Stimulated activated CD8-positive, alpha-beta memory T cell treated with anti-CD3 and anti-CD28 coated beads, Interleukin-15, amount 100 ng/mL, for 1 hour (primary cell): ENCODE results near the gene ABCA1.
A peak's percentile ranks its signal among the peaks of the same experiment; 100 is the strongest.
"Not testable (repeated sequence)": the region's sequence is repeated elsewhere in the genome, so short reads cannot be mapped to it uniquely, and the experiment has no call there.

Experiments used
- DNase-seq: peaks from one replicate; pipeline ENCODE4 v3.0.0-alpha.2; 2020; ENCODE audit warnings: low read depth

Gene ABCA1

GRCh38 chr9:104868303-104868686 lies 59.7 kb downstream of the ABCA1 start:
- DNase-seq: no peak

- DNase-seq: no peak
Observed at GRCh38 chr9:104866191-104866590, 61.8 kb downstream of the ABCA1 start.

- no peak for DNase-seq
Observed at GRCh38 chr9:104864675-104865104, 63.3 kb downstream of the ABCA1 start.

GRCh38 chr9:104863180-104863883 lies 64.6 kb downstream of the ABCA1 start:
- peak; percentile 17 for DNase-seq

- DNase-seq: no peak
Observed at GRCh38 chr9:104861397-104861796, 66.6 kb downstream of the ABCA1 start.

GRCh38 chr9:104860263-104860662 lies 67.7 kb downstream of the ABCA1 start:
- DNase-seq: no peak

- no peak for DNase-seq
Observed at GRCh38 chr9:104858846-104859245, 69.1 kb downstream of the ABCA1 start.

GRCh38 chr9:104858271-104858670 lies 69.7 kb downstream of the ABCA1 start:
- no peak for DNase-seq

GRCh38 chr9:104856413-104856941 lies 71.5 kb downstream of the ABCA1 start:
- DNase-seq: no peak

GRCh38 chr9:104855807-104856206 lies 72.1 kb downstream of the ABCA1 start:
- no peak for DNase-seq

GRCh38 chr9:104855258-104855657 lies 72.7 kb downstream of the ABCA1 start:
- not testable (repeated sequence) for DNase-seq

GRCh38 chr9:104854613-104855012 lies 73.3 kb downstream of the ABCA1 start:
- DNase-seq: no peak

GRCh38 chr9:104853683-104854082 lies 74.3 kb downstream of the ABCA1 start:
- DNase-seq: no peak

GRCh38 chr9:104853159-104853558 lies 74.8 kb downstream of the ABCA1 start:
- DNase-seq: no peak

GRCh38 chr9:104851546-104851920 lies 76.4 kb downstream of the ABCA1 start:
- DNase-seq: no peak

- DNase-seq: no peak
Observed at GRCh38 chr9:104850786-104851545, 77.0 kb downstream of the ABCA1 start.

- DNase-seq: no peak
Observed at GRCh38 chr9:104849023-104849422, 78.9 kb downstream of the ABCA1 start.

GRCh38 chr9:104844710-104845109 lies 83.2 kb downstream of the ABCA1 start:
- no peak for DNase-seq

- no peak for DNase-seq
Observed at GRCh38 chr9:104843644-104844240, 84.2 kb downstream of the ABCA1 start.

GRCh38 chr9:104842698-104843097 lies 85.3 kb downstream of the ABCA1 start:
- DNase-seq: no peak

GRCh38 chr9:104841601-104842141 lies 86.3 kb downstream of the ABCA1 start:
- no peak for DNase-seq

GRCh38 chr9:104838958-104839357 lies 89.0 kb downstream of the ABCA1 start:
- no peak for DNase-seq

- no peak for DNase-seq
Observed at GRCh38 chr9:104836767-104837166, 91.2 kb downstream of the ABCA1 start.
